ENCODE measurements around the gene RNF167. TPM values are rescaled to one million over a fixed set of nuclear protein-coding genes. Genes with fewer than 3 reads are reported as not detected.
A peak's percentile ranks its signal among the peaks of the same experiment; 100 is the strongest.

The RNF167 gene
- total and polyA plus RNA-seq, 2 of the 13 experiments (the other 11 are each of a cell fraction or from before 2014, with no cell fraction given): 44.1 to 45.4 TPM

DNA sequence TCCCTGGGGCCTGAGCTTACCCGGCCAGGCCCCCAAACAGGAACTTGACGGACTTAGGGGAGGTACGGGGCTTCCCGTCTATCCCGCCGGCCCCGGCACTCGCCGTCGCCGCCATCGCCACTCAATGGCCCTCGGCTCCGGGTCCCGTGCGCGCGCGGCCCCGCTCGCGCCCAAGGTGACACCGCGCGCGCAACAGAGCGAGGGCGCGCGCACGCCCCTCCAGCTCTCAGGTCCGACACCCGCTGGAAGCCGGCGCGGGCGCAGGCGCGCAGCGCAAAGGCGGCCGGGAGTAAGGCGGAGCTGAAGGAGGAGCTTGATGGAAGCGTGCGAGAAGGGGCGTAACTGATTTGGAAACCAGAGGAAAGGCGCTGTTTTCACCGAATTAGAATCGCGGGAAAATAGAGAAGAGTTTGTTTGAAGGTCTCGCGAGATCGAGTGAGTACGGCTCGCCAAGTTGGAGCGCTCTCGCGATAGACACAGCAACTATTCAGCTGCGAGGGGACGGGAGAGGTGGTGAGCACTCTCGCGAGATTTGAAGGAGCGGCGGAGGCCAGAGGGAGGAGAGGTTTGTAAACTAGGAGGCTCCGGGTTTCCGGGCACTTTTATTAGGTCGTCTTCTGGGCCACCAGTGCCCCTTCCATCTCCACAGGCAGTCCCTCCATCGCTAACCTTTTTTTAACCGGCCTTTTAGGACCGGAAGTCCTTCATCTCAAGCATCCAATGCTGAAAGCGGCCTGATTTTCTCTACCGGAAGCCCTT is at the start of gene RNF167, which contains the start of gene SLC25A11 (continued):
- TF ChIP-seq NR2F2 (IDR thresholded peaks at IDR 0.05; ENCODE audit: borderline replicate concordance, low read depth) (no peak), ZBTB39 (CRISPR knock-in tag; IDR thresholded peaks at IDR 0.05) (no peak), RFX5 (IDR thresholded peaks at IDR 0.05; ENCODE audit: low read depth, low read length) (0 out of 2 replicates have a peak, but pooled peaks have one; percentile 46), ATF6 (CRISPR knock-in tag; conservative IDR thresholded peaks at IDR 0.05) (no peak), SMARCC2 (IDR thresholded peaks at IDR 0.05) (no peak), TARDBP (CRISPR knock-in tag; IDR thresholded peaks at IDR 0.05) (peak; percentile 23), ZNF543 (CRISPR knock-in tag; IDR thresholded peaks at IDR 0.05) (0 out of 2 replicates have a peak, but pooled peaks have one; percentile 34), GABPB1 (CRISPR knock-in tag; IDR thresholded peaks at IDR 0.05) (peak; percentile 88), ZSCAN5A (CRISPR knock-in tag; IDR thresholded peaks at IDR 0.05; ENCODE audit: borderline replicate concordance) (no peak), ZNF598 (CRISPR knock-in tag; IDR thresholded peaks at IDR 0.05; ENCODE audit: borderline replicate concordance) (0 out of 2 replicates have a peak, but pooled peaks have one; percentile 26), SNAI1 (CRISPR knock-in tag; IDR thresholded peaks at IDR 0.05; ENCODE audit: borderline replicate concordance) (no peak)
- TF ChIP-seq, protein P1, sequence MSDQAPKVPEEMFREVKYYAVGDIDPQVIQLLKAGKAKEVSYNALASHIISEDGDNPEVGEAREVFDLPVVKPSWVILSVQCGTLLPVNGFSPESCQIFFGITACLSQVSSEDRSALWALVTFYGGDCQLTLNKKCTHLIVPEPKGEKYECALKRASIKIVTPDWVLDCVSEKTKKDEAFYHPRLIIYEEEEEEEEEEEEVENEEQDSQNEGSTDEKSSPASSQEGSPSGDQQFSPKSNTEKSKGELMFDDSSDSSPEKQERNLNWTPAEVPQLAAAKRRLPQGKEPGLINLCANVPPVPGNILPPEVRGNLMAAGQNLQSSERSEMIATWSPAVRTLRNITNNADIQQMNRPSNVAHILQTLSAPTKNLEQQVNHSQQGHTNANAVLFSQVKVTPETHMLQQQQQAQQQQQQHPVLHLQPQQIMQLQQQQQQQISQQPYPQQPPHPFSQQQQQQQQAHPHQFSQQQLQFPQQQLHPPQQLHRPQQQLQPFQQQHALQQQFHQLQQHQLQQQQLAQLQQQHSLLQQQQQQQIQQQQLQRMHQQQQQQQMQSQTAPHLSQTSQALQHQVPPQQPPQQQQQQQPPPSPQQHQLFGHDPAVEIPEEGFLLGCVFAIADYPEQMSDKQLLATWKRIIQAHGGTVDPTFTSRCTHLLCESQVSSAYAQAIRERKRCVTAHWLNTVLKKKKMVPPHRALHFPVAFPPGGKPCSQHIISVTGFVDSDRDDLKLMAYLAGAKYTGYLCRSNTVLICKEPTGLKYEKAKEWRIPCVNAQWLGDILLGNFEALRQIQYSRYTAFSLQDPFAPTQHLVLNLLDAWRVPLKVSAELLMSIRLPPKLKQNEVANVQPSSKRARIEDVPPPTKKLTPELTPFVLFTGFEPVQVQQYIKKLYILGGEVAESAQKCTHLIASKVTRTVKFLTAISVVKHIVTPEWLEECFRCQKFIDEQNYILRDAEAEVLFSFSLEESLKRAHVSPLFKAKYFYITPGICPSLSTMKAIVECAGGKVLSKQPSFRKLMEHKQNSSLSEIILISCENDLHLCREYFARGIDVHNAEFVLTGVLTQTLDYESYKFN (CRISPR knock-in tag; conservative IDR thresholded peaks at IDR 0.05): peak; percentile 40; the same call in 1 of the 2 replicates
- TF ChIP-seq, protein P2, sequence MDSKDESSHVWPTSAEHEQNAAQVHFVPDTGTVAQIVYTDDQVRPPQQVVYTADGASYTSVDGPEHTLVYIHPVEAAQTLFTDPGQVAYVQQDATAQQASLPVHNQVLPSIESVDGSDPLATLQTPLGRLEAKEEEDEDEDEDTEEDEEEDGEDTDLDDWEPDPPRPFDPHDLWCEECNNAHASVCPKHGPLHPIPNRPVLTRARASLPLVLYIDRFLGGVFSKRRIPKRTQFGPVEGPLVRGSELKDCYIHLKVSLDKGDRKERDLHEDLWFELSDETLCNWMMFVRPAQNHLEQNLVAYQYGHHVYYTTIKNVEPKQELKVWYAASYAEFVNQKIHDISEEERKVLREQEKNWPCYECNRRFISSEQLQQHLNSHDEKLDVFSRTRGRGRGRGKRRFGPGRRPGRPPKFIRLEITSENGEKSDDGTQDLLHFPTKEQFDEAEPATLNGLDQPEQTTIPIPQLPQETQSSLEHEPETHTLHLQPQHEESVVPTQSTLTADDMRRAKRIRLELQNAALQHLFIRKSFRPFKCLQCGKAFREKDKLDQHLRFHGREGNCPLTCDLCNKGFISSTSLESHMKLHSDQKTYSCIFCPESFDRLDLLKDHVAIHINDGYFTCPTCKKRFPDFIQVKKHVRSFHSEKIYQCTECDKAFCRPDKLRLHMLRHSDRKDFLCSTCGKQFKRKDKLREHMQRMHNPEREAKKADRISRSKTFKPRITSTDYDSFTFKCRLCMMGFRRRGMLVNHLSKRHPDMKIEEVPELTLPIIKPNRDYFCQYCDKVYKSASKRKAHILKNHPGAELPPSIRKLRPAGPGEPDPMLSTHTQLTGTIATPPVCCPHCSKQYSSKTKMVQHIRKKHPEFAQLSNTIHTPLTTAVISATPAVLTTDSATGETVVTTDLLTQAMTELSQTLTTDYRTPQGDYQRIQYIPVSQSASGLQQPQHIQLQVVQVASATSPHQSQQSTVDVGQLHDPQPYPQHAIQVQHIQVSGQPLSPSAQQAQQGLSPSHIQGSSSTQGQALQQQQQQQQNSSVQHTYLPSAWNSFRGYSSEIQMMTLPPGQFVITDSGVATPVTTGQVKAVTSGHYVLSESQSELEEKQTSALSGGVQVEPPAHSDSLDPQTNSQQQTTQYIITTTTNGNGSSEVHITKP (CRISPR knock-in tag; IDR thresholded peaks at IDR 0.05; ENCODE audit: low read depth): 0 out of 2 replicates have a peak, but pooled peaks have one; percentile 35
- TF ChIP-seq, protein P3, sequence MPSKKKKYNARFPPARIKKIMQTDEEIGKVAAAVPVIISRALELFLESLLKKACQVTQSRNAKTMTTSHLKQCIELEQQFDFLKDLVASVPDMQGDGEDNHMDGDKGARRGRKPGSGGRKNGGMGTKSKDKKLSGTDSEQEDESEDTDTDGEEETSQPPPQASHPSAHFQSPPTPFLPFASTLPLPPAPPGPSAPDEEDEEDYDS (CRISPR knock-in tag; IDR thresholded peaks at IDR 0.05): peak; percentile 15

Data from HepG2 (cell line).